Ishikawa (cell line): ENCODE data around the gene SCYL1.

Experiments
- CEBPB ChIP-seq: IDR thresholded peaks from 2 replicates; pipeline ENCODE4 v1.6.1; 2012
- EGR1 ChIP-seq: IDR thresholded peaks from 2 replicates; pipeline ENCODE4 v1.6.1; 2012
- EP300 ChIP-seq: IDR thresholded peaks from 2 replicates; pipeline ENCODE4 v1.6.1; 2012; ENCODE audit warnings: borderline replicate concordance
- FOXM1 ChIP-seq: IDR thresholded peaks from 2 replicates; pipeline ENCODE4 v1.6.1; 2012; ENCODE audit warnings: low read depth, borderline replicate concordance
- MAX ChIP-seq: IDR thresholded peaks from 2 replicates; pipeline ENCODE4 v1.6.1; 2012
- NFIC ChIP-seq: IDR thresholded peaks from 2 replicates; pipeline ENCODE4 v1.6.1; 2012
- RAD21 ChIP-seq: IDR thresholded peaks from 2 replicates; pipeline ENCODE4 v1.6.1; 2012; ENCODE audit warnings: low read depth
- REST ChIP-seq: IDR thresholded peaks from 2 replicates; pipeline ENCODE4 v1.6.1; 2012; ENCODE audit warnings: low read depth, mild to moderate bottlenecking
- TAF1 ChIP-seq: IDR thresholded peaks from 2 replicates; pipeline ENCODE4 v1.6.1; 2012; ENCODE audit warnings: low read depth, mild to moderate bottlenecking
- TCF12 ChIP-seq: IDR thresholded peaks from 2 replicates; pipeline ENCODE4 v1.6.1; 2012; ENCODE audit warnings: low read depth
- USF1 ChIP-seq: IDR thresholded peaks from 2 replicates; pipeline ENCODE4 v1.6.1; 2012
- ZBTB7A ChIP-seq: IDR thresholded peaks from 2 replicates; pipeline ENCODE4 v1.6.1; 2012; ENCODE audit warnings: low read depth

GRCh38 chr11:65537296-65537597 is 12.4 kb downstream of the SCYL1 start:
- TF ChIP-seq EGR1 (no peak), REST (no peak), RAD21 (no peak), EP300 (no peak), MAX (no peak), TCF12 (no peak), NFIC (no peak), ZBTB7A (no peak), FOXM1 (no peak), CEBPB (no peak), USF1 (no peak), TAF1 (no peak)
